ENCODE measurements around the gene EPN3.

The EPN3 gene

DNA sequence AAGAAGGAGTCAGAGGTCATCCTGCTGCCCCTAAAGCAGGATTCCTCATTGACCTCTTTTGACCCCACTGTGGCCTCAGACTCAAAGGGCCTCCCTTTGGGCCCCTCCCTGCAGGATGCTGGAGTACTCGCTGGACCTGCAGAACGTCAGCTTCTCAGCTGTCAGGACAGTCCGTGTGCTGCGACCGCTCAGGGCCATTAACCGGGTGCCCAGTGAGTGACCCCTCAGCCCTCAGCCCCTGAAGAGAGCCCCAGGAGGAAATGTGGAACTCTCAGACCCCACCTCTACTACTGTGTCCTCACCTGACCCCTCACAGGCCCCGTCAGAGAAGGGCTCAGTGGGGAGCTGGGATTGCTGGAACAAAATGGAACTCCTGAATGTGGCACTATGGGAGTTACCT, 37.1 kb downstream of the EPN3 start:
- no peak for DNase-seq (ENCODE audit: low read depth)

DNA sequence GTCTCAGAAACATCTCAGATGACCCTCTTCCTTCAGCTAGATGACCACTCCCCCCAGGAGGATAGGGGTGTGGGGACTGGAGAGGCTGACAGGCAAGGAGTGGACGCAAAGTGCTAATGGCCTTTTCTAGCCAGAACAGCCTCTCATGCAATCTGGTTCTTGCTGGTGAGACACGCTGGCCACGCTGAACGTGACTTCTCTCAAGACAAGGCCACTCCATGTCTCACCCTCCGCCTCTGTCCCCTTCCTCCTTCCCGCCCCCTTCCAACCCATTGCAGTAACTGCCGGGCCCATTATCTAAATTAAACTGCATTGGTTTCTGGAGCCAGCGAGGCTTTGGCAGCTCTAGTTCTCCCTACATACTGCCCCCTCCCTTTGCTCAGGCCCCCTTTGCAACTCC, 37.5 kb downstream of the EPN3 start:
- no peak for DNase-seq (ENCODE audit: low read depth)

DNA sequence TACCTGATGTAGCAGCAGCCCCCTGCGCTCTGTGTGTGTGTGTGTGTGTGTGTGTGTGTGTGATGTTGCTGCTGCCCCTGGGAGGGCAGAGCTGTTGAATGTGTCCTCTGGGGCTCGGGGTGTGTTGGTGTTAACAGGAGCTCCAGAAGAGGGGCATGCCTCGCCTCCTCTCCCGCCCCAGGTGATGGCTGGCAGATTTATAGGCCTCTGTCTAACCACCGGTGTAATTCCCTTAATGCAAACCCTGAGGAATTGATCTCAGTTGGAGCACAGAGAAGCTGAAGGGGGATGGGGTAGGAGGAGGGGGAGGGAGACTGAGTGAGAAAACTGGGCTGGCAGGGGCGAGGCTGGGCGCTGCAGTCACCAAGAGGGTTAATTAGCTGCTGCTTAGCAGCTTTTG, 38.0 kb downstream of the EPN3 start:
- DNase-seq (ENCODE audit: low read depth), result no peak

DNA sequence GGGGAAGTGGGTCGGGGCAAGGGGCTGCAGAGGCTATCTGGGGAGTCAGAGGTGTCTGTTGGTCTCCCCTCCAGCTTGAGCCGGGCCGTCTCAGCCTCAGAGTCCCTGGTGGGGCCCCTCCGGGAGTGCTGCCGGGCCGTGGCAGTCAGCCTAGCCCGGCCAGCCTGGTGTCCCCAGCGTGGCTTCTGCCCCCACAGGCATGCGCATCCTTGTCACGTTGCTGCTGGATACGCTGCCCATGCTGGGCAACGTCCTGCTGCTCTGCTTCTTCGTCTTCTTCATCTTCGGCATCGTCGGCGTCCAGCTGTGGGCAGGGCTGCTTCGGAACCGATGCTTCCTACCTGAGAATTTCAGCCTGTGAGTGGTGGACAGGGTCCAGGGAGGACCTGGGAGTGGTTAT, 39.1 kb downstream of the EPN3 start:
- DNase-seq (ENCODE audit: low read depth), result no peak

DNA sequence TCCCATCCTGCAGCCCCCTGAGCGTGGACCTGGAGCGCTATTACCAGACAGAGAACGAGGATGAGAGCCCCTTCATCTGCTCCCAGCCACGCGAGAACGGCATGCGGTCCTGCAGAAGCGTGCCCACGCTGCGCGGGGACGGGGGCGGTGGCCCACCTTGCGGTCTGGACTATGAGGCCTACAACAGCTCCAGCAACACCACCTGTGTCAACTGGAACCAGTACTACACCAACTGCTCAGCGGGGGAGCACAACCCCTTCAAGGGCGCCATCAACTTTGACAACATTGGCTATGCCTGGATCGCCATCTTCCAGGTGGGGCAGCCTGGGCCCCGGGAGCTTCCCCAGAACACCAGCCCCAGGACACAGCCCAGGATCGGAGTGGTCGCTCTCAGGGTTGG, 40.0 kb downstream of the EPN3 start:
- DNase-seq (ENCODE audit: low read depth), result no peak

DNA sequence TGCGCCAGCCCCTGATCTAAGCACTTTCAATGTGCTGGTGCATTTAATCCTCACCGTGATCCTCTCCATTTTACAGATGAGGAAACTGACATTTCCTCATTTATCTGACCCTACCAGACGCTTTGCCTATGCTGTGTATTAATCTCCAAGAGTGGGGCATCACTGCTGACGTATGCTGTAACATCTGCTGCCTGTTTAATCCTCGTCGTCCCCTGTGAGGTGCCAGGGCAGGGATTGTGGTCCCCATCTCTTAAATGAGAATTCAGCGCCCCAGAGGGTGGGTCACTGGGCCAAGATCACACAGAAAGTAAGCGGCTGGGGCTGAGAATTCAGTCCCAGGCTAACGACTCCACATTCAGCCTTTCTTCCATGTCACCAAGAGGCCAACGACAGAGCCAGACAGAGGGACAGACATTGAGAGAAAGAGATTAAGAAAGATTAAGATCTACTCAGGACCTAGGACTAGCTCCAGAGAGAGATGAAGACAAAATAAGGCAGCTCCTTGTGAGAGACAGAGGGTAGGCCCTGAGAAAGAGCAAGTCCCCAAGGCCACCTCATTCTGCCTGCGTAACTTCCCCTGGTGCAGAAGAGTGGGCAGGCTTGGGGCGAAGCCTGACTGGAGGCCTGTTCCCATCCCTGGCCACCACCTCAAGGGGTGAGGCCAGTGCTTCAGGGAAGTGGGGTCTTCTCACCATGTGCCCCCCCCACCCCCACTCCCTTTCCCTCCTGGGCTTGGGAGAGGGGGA, 41.5 kb downstream of the EPN3 start:
- DNase-seq (ENCODE audit: low read depth), result no peak

DNA sequence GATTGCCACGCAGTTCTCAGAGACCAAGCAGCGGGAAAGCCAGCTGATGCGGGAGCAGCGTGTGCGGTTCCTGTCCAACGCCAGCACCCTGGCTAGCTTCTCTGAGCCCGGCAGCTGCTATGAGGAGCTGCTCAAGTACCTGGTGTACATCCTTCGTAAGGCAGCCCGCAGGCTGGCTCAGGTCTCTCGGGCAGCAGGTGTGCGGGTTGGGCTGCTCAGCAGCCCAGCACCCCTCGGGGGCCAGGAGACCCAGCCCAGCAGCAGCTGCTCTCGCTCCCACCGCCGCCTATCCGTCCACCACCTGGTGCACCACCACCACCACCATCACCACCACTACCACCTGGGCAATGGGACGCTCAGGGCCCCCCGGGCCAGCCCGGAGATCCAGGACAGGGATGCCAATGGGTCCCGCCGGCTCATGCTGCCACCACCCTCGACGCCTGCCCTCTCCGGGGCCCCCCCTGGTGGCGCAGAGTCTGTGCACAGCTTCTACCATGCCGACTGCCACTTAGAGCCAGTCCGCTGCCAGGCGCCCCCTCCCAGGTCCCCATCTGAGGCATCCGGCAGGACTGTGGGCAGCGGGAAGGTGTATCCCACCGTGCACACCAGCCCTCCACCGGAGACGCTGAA, 43.2 kb downstream of the EPN3 start:
- DNase-seq (ENCODE audit: low read depth), result no peak

DNA sequence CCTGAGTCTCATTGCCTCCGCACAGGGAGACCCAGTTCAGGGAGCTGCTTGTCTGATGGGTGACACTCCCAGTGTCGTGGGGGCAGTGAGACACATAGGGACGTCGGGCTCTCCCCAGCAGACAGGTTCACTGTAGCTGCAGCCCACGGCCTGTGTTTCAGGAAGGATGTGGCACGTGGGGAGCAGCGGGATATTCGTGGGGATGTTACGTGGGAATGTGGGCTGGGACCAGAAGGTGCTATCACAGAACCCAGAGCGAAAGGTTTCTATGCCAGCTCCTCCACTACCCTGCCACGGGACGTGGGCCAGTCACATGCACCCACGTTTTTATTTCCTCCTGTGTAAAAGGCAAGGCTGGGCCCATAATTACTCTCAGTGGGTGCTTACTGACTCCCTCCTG, 44.3 kb downstream of the EPN3 start:
- DNase-seq (ENCODE audit: low read depth), result no peak

DNA sequence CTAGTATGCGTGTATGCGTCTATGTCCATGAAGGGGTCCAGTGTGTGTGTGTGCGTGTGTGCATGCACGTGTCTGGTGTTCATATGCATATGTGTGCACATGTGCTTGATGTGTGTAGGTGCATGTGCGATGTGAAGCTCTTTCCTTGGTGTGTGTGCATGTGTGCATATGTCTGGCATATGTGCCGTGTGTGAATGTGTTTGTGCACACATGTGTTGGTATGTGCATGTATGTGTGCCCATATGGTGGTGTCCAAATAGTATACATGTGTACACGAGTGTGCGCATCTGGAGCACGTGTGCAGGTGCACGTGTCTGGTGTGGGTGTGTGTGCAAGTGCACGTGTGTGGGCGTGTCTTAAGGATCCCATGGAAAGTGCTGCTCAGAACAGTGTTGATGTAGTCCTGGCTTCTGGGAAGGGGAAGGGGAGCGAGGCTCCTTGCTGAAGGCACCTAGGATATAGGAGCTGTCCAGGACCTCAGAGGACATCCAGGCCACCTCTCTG, 45.0 kb downstream of the EPN3 start:
- DNase-seq (ENCODE audit: low read depth), result no peak

DNA sequence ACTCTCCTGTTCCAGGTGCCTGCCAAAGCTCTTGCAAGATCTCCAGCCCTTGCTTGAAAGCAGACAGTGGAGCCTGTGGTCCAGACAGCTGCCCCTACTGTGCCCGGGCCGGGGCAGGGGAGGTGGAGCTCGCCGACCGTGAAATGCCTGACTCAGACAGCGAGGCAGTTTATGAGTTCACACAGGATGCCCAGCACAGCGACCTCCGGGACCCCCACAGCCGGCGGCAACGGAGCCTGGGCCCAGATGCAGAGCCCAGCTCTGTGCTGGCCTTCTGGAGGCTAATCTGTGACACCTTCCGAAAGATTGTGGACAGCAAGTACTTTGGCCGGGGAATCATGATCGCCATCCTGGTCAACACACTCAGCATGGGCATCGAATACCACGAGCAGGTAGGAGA, 45.6 kb downstream of the EPN3 start:
- DNase-seq (ENCODE audit: low read depth), result no peak

DNA sequence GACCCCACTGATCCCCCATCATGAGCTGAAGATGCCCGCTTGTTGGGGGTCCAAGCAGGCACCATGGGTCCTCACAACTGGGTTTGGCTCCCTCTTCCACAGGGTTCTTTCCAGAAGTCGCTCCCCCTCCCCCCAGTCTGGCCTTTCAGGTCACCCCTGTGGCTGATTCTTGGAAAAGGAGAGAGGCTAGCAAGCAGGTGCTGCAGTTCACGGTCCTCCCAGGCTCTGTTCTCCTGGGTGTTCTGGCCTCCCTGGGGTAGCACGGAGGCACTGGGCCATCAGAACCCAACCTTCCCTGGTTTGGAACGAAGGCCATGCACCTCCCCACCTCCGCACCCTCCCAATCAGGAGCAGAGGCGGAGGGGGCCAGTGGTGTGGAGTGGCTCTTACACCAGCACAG, 46.9 kb downstream of the EPN3 start:
- DNase-seq (ENCODE audit: low read depth), result no peak

DNA sequence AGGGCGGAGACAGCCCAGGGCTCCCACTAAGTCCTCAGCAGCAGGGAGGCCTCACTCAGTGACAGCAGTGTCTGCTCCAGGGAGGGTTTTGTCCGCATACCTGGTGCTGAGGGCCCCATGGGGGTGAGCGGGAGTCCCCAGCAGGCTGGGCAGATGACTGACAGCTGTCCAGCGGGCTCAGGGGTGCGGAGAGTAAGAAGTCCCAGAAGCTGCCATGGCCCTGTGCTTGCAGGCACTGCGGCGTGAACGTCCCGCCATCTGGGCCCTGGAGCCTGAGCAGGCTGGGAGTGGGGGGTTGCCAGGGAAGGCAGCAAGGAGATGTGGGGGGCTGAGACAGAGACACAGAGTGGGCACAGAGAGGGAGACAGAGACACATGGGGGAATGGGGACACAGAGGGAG, 48.1 kb downstream of the EPN3 start:
- no peak for DNase-seq (ENCODE audit: low read depth)

DNA sequence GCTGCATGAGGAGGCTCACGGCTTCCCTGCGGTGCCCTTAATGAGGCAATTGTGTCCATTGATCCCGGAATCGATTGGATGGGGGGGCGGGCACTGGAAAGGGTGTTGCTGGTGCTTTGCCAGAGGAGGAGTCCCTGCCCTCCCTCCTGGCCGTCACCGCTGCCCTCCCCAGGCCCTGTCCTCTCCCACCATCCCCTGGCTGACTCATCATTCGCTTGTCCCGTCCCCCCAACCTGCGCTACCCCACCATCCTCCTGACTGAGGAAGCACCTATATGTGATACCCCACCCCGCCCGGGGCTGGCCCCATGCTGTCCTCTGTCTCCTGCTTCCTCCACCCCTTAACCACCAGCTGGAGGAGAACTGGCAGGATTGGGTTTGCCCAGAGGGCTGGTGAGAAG, 48.8 kb downstream of the EPN3 start:
- DNase-seq (ENCODE audit: low read depth), result no peak

DNA sequence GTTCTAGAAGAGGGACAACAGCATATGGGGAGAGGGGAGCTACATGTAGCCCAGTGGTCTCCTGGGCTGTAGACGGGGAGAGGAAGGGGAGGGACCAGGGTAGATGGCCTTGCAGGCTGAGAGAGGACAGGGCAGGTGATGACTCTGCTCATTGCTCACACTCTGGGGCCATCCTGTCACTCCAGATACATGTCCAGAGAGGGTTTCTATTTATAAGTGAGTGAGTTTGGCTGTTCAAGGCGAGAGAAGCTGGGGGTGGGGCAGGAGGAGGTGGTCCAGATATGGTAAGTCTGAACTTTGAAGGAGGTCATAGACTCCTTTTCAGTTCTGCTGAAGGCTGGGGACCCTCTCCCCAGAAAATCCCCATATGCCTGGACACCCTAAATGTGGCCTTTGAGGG, 50.2 kb downstream of the EPN3 start:
- no peak for DNase-seq (ENCODE audit: low read depth)

DNA sequence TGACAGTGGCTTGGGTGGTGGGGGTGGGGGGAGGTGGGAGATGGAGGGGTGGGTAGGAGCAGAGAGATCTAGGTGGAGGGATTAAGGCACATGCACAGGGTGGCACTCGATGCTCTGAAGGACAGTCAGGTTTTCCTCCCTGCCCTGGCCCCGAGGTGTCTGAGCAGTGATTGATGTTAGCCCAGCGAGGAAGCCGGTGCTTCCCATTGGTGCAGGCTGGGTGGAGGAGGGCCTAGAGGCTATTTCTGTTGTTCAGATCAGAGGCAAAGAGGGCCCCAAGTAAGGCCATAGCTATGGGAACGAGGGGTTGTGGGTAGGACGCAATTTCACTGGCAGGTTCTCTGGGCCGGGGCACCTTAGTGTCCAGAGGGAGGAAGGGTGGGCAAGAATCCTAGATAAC, 51.1 kb downstream of the EPN3 start:
- no peak for DNase-seq (ENCODE audit: low read depth)

DNA sequence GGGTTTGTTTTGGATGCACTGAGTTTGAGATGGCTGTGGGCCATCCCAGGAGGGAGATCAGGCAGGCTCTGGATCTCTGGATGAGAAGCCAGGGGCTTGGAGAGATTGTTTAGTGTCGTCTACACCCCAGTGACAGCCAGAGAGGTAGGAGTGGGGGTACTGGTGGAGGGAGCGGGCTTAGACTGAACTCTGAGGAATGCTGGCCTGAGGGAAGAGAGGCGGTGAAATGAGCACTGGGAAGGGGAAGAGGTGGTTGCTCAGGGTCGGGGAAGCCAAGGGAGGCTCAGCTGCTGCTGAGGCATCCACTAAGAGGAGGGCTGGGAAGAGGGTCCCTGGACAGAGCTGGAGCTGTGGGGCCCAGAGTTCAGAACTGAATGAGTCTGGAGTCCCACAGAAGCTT, 51.6 kb downstream of the EPN3 start:
- DNase-seq (ENCODE audit: low read depth), result no peak

DNA sequence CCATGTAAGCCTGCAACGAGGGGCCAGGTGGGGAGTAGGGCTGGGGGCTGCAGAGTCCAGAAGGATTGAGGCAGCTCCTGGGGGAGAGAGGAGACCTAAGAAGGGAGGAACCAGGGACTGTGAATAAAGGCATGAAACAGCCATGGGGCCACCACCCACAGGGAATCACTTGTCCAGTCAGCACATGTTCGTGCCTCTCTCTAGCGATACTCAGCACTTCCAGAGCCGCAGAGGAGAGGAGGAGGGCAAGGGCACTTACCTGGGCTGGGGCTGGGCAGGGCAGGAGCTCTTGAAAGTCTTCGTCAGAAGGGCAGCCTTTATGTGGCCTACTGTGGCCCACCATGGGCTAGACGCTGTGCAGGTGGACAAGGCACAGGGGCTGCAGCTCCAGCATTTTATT, 52.2 kb downstream of the EPN3 start:
- no peak for DNase-seq (ENCODE audit: low read depth)

DNA sequence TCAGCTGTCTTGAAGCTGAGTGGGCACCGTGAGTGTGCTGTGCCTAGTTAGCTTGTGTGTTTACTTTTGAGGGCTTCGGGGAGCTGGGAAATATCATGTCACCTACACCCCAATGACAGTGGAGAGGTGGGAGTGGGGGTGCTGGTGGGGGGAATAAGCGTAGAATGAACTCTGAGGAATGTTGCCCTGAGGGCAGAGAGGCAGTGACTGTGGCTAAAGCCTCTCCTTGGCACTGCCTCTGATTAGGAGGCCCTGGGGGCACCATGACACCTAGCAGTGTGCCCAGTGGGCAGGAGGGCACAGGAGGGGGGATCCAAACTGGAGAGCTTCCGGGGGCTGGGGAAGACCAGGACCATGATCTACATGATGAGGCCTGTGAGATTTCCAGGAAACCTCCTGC, 52.8 kb downstream of the EPN3 start:
- DNase-seq (ENCODE audit: low read depth), result no peak

DNA sequence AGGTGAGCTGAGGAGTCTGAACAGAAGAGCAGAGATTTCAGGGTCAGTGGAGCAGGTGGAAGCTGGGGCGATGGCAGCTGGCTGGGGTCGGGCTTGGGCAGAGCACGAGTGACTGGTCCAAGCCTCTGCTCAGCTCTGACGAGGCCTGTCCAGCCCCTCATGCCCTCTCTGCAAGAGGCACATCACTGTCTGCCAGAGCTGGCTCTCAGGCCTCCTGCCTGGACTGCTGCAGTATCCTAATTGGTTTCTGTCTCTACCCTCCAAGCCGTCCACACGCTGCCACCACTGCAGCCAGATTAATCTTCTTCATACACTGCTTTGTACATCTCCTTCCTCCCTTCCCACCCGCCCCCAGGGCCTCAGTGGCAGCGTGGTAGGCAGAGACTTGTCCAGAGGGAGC, 53.4 kb downstream of the EPN3 start:
- no peak for DNase-seq (ENCODE audit: low read depth)

DNA sequence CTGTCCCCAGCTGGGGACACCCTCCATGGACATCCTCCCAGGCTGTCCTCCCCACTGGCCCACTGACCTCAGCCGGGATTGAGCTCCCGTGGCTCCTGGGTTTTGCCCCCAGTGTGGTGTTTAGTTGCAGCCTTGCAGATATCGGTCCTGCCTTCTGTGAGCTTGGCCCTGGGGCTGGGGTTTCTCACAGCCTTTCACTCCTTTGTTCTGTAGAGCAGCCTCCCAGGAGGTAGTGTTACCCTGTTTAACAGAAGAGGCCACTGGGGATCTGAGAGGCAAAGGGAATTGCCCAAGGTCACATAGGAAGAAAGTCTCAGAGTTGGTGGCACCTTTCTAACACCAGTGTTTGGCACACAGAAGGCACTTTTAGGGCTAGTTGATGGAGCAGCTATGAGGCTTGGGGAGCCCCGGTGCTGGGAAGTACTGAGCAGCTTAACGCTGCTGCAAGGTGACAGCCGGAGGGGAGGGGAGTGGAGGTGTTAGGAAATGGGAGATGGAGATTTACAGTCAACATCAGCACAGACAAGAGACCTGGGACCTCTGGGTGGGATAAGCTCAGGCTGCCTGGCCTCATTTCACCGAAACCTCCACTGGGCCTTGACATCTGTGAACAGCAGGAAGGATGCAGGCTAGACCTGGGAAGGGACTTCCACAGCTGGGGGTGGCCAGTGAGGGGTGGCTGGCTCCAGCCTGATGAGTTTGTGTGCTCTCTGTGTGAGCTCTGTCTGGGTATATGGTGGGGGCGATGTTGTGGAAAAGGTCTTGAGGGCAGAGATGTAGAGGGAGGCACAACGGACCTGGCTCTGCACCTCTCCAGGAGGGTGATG, 54.1 kb downstream of the EPN3 start:
- DNase-seq (ENCODE audit: low read depth), result no peak

DNA sequence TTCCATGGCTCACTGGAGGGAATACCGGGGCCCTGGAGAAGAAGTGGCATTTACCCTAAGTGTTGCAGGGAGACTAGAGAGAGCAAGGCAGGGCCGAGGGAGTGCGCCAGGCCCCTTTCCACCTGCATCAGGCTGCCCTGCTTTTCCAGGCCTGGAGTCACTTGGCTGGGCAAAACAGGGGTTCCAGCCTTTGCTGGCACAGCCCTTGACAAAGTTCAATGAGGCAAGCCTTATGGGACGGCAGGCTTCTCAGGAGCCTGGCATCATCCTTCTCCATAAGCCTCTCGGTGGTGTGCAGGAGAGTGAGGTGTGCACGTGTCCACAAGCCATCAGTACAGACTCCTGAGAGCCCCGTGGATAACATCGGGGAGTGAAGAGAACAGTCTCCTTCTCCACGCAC, 55.0 kb downstream of the EPN3 start:
- no peak for DNase-seq (ENCODE audit: low read depth)

DNA sequence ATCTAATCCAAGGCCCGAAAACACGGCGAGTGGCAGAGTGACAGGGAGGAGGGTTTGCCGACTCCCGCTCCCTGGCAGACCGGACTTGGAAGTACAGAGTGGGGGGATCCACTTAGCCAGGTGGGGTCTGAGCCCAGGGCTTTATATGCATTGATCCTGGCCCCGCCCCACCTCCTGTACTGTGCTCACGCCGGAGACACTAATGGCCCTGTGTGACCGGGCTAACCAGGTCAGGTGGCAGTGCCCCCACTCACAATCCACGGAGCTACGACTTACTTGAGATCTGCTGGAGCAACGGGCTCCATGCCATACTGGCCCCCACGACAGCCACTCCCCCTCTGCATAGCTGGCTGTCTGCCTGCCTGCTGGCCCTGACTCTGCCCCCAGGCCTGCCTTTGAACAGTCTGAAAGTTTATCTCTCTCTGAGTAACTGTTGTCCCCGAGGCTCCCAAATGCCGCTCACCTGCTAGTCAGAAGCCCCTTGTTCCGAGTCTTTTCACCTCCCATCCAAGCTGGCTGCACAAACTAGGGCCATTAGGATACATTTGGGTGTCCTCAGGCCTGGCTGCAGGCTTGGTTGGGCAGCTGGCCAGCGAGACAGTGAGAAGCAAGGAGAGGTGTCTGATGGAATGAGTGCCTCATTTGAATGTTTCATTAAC, 56.0 kb downstream of the EPN3 start:
- DNase-seq (ENCODE audit: low read depth), result no peak
